Endometrium (tissue), 2 donors: Measurements from ENCODE around the gene GRN.

Source experiments
- FAIRE-seq: peaks from 2 replicates; lab custom pipeline; 2012; peaks lifted over from hg19 to GRCh38; lab: Jason Lieb, UNC
- donor health status: control.
- donor health status: control.

GRN gene

DNA sequence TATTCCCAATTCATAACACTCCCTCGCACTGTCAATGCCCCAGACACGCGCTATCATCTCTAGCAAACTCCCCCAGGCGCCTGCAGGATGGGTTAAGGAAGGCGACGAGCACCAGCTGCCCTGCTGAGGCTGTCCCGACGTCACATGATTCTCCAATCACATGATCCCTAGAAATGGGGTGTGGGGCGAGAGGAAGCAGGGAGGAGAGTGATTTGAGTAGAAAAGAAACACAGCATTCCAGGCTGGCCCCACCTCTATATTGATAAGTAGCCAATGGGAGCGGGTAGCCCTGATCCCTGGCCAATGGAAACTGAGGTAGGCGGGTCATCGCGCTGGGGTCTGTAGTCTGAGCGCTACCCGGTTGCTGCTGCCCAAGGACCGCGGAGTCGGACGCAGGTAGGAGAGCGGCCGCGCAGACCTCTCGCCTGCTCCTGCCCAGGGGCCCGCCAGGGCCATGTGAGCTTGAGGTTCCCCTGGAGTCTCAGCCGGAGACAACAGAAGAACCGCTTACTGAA lies at the start of gene GRN:
TSS of gene GRN (plus strand) at position 364 of the 515 bp plus-strand sequence. CDS start 3,863 bp downstream, outside the sequence.
- peak; percentile 97 for FAIRE-seq

GRCh38 chr17:44297975-44298374 lies 47.1 kb upstream of the GRN start:
- no peak for FAIRE-seq

- FAIRE-seq: no peak
Observed at GRCh38 chr17:44304651-44305050, 40.5 kb upstream of the GRN start.

DNA sequence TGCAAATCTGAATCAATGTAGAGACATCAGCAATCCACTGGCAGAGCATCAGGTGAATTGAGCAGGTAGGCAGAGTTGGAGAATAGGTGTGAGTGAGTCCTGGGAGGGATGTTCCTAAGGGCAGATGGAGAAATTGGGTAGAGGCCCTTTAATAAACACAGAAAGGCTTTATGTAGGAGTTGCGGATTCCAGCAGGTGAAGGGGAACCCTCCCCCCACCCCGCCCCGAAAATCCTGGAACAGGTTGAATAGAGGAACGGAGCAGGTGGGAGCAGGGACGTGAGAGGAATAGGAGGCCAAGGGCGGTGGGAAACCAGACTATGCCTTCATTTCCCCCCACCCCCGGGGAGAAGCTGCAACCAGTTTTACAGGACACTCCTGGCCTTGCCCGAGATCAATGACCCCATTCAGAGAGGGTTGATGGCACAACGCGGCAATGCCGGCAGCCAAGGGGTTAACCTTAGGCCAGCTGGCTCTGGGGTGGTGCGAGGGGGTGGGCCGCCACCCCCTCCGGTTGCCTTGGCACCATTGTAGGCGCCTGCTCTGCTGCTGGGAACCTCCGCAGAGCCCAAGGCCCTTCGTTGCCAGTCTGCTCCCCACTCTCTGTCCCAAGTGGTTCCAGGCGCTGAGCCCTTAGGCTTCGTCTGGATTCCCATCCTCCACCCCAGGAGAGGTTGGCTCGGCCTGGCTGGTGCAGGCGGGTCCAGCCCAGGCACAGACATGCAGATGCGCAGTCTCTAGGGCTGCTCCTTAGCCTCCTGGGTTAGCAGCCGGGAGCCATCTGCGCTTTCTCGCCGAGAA lies 37.5 kb upstream of the GRN start:
- no peak for FAIRE-seq

GRCh38 chr17:44308320-44308818 lies 36.7 kb upstream of the GRN start, which contains the start of gene RUNDC3A:
Gene RUNDC3A (plus strand): TSS chr17:44308601. CDS start chr17:44308833, 232 bp downstream.
- no peak for FAIRE-seq

- no peak for FAIRE-seq
Observed at GRCh38 chr17:44308865-44309264, 36.2 kb upstream of the GRN start.

DNA sequence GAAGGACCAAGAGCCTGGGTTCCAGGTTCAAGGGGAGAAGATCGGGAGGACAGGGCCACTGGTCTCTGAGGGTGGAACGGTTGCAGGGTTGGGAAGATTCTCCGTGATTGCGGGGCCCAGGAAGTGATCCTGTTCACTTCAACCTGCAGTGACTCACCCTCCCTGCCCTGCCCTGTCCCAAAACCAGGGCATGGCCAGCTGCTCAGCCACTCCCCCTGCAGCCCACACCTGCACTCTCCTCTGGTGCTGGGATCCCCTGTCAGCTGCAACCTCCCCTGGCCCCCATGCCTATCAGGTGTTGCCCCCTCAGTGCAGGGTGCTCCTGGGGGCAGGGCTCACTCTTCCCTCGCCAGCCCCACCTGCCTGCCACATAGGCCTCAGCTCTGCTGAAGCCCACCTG lies 35.6 kb upstream of the GRN start:
- FAIRE-seq: no peak

- no peak for FAIRE-seq
Observed at GRCh38 chr17:44310188-44310587, 34.9 kb upstream of the GRN start.

DNA sequence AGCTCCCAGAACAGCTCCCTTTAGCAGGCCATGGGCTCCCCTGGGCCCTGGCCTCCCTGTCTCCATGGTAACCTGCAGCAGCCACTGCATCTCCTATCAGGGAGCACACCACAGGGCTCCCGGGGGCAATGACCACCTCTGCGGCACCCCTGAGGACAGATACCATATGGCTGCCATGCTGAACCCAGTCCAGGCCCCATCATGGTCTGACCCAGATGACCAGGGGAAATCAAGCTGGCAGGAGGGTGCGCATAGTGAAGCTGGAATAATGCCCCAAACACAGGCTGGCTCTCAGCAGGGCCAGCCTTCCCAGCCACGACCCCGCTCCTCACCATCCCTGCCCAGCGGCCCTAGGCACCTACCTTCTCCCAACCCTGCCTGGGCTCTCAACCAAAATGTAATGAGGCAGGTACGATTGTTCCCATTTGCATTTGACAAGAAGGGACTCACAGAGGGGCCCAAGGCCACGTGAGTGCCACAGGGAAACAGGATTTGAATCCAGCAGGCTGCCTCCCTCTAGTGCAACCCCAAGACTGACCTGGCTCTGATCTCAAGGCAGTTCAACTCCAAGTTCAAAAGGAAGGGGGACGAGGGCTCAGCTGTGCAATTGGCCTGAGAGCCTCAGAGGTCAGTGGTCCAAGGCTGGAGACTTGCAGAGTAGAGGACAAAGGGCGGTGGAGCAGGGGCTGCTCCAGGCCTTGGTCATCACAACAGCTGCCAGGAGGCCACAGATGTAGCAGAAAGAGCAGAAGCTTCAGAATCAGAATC lies 34.3 kb upstream of the GRN start:
- FAIRE-seq: no peak

- no peak for FAIRE-seq
Observed at GRCh38 chr17:44311562-44312181, 33.4 kb upstream of the GRN start.

- no peak for FAIRE-seq
Observed at GRCh38 chr17:44312396-44313104, 32.6 kb upstream of the GRN start.

DNA sequence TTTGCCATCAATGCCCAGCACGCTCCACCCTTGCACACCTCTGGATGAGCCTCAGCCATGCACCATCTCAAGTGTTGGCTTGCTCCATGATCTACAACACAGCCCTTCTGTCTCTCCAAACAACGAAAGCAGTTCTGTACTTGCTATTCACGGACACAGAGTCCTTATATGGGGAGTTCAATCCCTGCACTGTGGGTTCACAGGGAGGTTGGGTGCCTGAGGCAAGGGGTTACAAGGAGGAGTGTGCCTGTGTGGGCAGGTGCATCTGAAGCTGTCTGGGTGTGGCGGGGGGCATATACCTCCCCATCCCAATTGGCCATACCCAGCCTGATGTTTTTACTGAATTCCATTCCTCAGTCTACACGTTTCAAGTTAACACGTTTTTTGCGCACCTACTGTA lies 31.1 kb upstream of the GRN start:
- no peak for FAIRE-seq

DNA sequence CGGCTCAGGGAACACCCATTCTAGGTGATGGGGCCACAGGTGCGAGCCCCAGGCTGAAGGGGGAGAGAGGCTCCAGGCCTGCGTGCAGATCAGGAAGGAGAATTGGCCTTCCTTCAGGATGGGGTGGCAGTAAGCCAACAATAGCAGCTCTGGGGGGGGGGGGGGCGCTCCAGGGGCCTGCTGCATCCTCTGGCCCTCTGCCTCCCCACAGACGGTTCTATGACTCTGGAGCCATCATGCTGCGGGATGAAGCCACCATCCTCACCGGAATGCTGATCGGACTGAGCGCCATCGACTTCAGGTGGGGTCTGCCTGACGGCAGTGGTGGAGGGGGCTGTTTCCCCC lies 30.6 kb upstream of the GRN start:
- FAIRE-seq: no peak

DNA sequence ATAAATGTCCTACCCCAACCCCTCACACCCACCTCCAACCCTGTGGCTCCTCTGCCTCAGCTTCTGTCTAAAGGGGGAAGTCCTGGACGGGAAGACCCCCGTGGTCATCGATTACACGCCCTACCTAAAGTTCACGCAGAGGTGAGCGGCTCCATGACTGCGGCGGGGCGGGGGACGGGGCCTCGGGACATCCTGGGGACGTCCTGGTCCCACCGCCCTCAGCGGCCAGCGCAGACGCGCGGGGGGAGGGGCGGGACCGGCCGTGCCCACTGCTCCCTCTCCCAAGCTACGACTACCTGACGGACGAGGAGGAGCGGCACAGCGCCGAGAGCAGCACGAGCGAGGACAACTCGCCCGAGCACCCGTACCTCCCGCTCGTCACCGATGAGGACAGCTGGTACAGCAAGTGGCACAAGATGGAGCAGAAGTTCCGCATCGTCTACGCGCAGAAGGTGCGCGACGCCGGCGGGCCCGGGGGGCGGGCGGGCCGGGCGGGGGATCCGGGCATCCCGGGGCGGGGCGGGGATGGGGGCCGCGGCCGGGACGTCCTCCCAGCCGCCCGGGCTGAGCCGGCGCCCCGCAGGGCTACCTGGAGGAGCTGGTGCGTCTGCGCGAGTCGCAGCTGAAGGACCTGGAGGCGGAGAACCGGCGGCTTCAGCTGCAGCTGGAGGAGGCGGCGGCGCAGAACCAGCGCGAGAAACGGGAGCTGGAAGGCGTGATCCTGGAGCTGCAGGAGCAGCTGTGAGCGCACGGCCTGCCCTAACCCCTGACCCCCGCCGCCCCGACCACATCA lies 30.0 kb upstream of the GRN start:
- no peak for FAIRE-seq

- FAIRE-seq: no peak
Observed at GRCh38 chr17:44315760-44316731, 29.1 kb upstream of the GRN start.

DNA sequence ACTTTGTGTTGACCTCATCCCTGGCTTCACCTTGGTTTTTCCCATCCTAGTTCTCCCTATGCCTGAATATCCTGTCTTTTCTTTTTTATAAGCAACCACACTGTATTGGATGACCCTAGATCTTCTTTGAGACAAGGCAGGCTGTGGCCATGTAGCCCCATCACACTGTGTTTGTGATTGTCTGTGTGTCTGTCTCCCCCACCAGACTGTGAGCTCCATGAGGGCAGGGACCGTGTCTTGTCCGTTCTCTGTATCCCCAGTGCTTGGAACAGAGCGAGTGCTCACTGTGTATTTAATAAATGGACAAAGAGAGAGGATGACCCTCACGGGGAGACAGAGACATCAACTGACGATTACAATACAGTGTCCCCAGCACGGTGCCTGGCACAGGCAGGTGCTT lies 27.6 kb upstream of the GRN start:
- FAIRE-seq: no peak

DNA sequence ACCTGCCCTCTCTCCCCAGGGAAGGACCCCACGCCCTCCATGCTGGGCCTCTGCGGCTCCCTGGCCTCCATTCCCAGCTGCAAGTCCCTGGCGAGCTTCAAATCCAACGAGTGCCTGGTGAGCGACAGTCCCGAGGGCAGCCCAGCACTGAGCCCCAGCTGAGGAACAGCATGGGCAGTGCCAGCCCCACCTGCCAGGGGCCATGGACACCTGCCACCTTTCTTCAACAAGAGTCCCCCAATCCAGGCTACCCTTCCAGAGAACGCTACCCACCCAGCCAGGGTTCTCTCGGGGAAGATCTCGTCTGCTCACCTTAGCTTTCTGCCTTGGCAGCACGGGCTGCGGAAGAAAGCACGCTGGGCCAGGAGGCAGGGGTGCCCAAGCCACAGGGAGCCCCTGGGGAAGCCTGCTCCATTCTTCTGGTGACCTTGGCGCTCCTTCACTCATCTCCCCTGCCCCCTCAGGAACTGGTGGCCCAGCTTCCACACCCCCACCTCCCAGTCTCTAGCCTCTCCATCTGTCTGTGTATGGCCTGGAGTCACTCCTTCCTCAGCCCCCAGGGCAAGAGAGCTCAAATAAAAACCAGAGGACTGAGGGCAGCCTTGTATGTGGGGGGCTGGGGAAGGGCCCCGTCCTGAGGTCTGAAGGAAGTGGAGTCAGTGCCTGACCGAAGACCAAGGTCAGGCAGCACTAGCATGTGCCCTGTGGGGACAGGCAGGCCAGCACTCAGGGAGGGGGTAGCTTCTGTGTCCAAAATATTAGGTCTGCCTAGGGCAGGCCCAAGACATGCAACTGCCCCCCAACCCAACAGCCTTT lies 26.8 kb upstream of the GRN start:
- no peak for FAIRE-seq

GRCh38 chr17:44320066-44320465 lies 25.0 kb upstream of the GRN start:
- no peak for FAIRE-seq
